Measurements from ENCODE around the gene ELMO1. TPM values are rescaled to one million over a fixed set of nuclear protein-coding genes. Genes with fewer than 3 reads are reported as not detected.

Gene ELMO1, protein sequence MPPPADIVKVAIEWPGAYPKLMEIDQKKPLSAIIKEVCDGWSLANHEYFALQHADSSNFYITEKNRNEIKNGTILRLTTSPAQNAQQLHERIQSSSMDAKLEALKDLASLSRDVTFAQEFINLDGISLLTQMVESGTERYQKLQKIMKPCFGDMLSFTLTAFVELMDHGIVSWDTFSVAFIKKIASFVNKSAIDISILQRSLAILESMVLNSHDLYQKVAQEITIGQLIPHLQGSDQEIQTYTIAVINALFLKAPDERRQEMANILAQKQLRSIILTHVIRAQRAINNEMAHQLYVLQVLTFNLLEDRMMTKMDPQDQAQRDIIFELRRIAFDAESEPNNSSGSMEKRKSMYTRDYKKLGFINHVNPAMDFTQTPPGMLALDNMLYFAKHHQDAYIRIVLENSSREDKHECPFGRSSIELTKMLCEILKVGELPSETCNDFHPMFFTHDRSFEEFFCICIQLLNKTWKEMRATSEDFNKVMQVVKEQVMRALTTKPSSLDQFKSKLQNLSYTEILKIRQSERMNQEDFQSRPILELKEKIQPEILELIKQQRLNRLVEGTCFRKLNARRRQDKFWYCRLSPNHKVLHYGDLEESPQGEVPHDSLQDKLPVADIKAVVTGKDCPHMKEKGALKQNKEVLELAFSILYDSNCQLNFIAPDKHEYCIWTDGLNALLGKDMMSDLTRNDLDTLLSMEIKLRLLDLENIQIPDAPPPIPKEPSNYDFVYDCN
- total RNA-seq (10 to 100 TPM in 2 of 6 donors, 1 to 10 TPM in 4; 3.0 to 13.5 (median 4.9) TPM), polyA plus RNA-seq (10 to 100 TPM in 1 of 2 donors, 1 to 10 TPM in 1; 7.1 to 20.6 TPM)

DNA sequence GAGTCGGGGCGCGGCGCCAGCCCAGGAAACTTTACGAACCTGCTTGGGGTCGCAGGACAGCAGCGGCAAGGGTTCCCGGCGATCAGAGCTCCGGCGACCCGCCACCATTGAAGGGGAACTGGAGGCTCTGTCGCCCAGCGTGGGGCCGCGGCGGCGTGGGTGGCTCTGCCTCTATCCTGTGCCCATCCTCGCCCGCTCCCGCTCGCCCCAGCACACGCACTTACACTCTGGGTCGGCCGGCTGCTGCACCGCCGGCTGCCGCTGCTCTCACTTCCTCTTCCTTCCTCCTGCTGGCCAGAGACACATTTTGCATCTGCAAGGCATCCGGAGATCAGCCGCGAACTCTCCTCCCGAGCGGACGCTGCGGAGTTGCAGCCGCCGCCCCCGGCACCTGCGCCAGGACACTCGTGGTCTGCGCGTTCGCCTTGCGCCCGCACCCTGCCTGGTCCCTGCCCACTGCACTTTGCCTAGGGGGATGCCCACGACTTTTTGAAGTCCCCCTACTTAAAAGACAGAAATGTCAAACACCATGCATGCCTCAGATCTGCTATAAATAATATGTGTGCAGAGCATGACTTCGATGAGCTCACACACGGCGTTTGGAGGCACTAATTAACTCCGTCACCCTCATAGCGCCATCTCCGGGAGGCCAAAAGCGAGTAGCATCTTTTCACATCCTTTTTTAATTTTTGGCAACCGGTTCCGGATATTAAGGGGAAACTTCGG is at the start of gene ELMO1:
Gene ELMO1 (minus strand): TSS at position 229 of the 726 bp plus-strand sequence. CDS start 106,174 bp downstream, outside the sequence.
- TF ChIP-seq, protein P1, sequence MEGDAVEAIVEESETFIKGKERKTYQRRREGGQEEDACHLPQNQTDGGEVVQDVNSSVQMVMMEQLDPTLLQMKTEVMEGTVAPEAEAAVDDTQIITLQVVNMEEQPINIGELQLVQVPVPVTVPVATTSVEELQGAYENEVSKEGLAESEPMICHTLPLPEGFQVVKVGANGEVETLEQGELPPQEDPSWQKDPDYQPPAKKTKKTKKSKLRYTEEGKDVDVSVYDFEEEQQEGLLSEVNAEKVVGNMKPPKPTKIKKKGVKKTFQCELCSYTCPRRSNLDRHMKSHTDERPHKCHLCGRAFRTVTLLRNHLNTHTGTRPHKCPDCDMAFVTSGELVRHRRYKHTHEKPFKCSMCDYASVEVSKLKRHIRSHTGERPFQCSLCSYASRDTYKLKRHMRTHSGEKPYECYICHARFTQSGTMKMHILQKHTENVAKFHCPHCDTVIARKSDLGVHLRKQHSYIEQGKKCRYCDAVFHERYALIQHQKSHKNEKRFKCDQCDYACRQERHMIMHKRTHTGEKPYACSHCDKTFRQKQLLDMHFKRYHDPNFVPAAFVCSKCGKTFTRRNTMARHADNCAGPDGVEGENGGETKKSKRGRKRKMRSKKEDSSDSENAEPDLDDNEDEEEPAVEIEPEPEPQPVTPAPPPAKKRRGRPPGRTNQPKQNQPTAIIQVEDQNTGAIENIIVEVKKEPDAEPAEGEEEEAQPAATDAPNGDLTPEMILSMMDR (IDR thresholded peaks at IDR 0.05): peak in 2 of 4 donors; percentile 20 to 24

DNA sequence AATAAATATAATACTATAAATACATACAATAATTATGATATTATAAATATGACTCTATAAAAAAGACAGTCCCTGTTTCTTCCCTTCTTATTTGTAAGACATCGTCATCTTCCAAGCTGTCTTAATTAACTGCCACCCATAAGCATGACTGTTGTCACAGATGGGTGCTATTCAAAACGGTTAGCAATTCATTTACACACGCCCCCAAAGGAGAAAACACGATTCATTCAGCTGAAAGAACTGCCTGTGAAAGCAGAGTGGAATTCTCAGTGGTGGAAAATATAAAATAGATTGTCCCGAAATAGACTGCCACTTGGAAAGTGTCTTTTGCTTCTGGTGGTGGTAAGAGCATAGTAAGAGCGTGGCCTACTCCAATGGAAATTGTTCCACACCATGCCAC is 48.9 kb upstream of the ELMO1 start:
- Histone ChIP-seq H3K9me3 (no peaks in the 10 kb centered on the region), H3K36me3 (no peaks in the 10 kb centered on the region), H3K27me3 (no peaks in the 10 kb centered on the region), H3K27ac (no peak overlapping the region), H3K4me3 (no peak overlapping the region), H3K4me1 (no peaks in the 10 kb centered on the region)
- TF ChIP-seq, protein P1 (IDR thresholded peaks at IDR 0.05): no peak
- intact Hi-C loops (cut with DNase I): no loop called here
- FAIRE-seq (no peak), ATAC-seq (no peak), DNase-seq (no peak)
- WGBS, 2 donors: 71 to 79% methylated on average over 6 of the region's 6 CpGs

More for the DNA sequence above, at the start of gene ELMO1:
- Histone ChIP-seq H3K4me1 (peaks cover 0 to 2% (median 0%) of the 10 kb centered on the region in 3 donors), H3K9me3 (no peaks in the 10 kb centered on the region), H3K4me3 (peak within 1 kb of the TSS; percentile 43 to 69 (median 49)), H3K27ac (peak within 1 kb of the TSS in 3 of 4 donors; percentile 48 to 77 (median 72)), H3K36me3 (no peaks in the 10 kb centered on the region), H3K27me3 (no peaks in the 10 kb centered on the region)
- DNase-seq (peak; percentile 13 to 78 (median 54)), ATAC-seq (peak; percentile 65 to 87 (median 83)), FAIRE-seq (no peak)
- WGBS, 2 donors: 1% methylated on average over 51 to 56 of the region's 56 CpGs
- intact Hi-C loops (cut with DNase I): no loop called here

DNA sequence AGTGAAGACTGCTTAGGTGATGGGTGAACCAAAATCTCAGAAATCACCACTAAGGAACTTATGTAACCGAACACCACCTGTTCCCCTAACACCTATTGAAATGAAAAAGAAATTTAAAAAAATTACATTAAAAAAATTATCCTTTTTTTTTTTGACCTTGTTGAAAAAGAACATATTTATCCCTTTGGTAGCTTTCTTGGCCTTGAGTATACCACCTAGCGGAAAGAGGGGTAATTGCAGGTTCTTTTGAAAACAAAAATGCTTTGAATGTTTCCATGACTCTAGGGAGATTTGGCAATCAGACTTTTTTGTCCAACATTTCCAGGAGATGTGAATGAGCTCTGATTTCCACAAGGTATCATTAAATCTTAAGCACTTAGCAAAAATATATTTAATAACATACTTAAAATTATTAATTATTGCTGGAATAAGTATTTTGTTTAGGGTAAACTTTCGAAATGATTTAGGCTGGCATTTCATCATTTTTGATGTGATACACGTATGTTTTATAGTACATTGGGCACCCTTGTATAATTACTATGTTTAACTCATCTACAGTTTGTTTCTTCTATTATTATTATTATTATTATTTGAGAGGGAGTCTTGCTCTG is 47.0 kb upstream of the ELMO1 start:
- WGBS, 2 donors: 43 to 44% methylated on average over 4 of the region's 4 CpGs

DNA sequence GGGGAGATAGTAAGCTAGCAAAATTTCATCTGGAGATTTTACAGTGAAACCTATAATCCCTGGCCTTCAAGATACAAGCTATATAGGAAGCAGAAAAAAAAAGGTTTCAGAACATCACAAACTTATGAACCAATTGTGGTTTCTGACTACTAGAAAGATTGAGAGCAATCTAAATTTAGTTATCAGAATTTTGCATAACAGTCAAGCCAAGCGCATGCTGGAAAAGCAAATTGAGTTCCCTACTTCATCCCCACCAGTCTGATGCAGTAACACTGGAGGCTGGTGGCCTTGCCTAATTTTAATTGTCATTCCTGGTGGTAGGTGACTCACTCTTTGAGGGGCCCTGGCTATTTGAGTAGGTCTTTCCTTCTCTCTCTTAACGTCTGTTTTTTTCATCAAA is 46.3 kb upstream of the ELMO1 start:
- 43 to 49% methylated on average over 2 of the region's 2 CpGs for WGBS, 2 donors
- Histone ChIP-seq H3K4me1 (no peaks in the 10 kb centered on the region), H3K27me3 (no peaks in the 10 kb centered on the region), H3K4me3 (no peak overlapping the region), H3K36me3 (no peaks in the 10 kb centered on the region), H3K9me3 (no peaks in the 10 kb centered on the region), H3K27ac (no peak overlapping the region)
- ATAC-seq: no peak
- intact Hi-C loops (cut with DNase I): no loop called here
- DNase-seq: no peak
- TF ChIP-seq, protein P1 (IDR thresholded peaks at IDR 0.05): no peak
- no peak for FAIRE-seq

More for the DNA sequence above, 47.0 kb upstream of the ELMO1 start:
- Histone ChIP-seq H3K27me3 (no peaks in the 10 kb centered on the region), H3K36me3 (no peaks in the 10 kb centered on the region), H3K4me3 (no peak overlapping the region), H3K9me3 (no peaks in the 10 kb centered on the region), H3K27ac (no peak overlapping the region), H3K4me1 (no peaks in the 10 kb centered on the region)
- intact Hi-C loops (cut with DNase I): no loop called here
- ATAC-seq: peak in 2 of 4 donors; percentile 50 to 69
- TF ChIP-seq, protein P1 (IDR thresholded peaks at IDR 0.05): peak; percentile 44 to 77 (median 72)
- DNase-seq: no peak
- FAIRE-seq: peak; percentile 91

Measured in pancreas (tissue), 10 donors.